SK-N-MC (cell line): ENCODE data around the gene PBX1.
"Not testable (repeated sequence)": the region's sequence is repeated elsewhere in the genome, so short reads cannot be mapped to it uniquely, and the experiment has no call there.

Experiments used
- EZH2 ChIP-seq: fragments of 200-600 bp; sonication (generic); IDR thresholded peaks from one replicate; pipeline ENCODE4 v1.6.1; 2017; ENCODE audit warnings: antibody characterized with exemption
- POLR2AphosphoS5 ChIP-seq: IDR thresholded peaks from 2 replicates; pipeline ENCODE4 v1.6.1; 2012; ENCODE audit warnings: mild to moderate bottlenecking, low read depth, low read length, borderline replicate concordance

GRCh38 chr1:164652969-164653368 lies 94.0 kb downstream of the PBX1 start:
- TF ChIP-seq EZH2, POLR2AphosphoS5: not testable (repeated sequence)
